Measurements from ENCODE around the gene CCL4L2. TPM values are rescaled to one million over a fixed set of nuclear protein-coding genes. Genes with fewer than 3 reads are reported as not detected.
A peak's percentile ranks its signal among the peaks of the same experiment; 100 is the strongest.
"Not testable (repeated sequence)": the region's sequence is repeated elsewhere in the genome, so short reads cannot be mapped to it uniquely, and the experiment has no call there.

Gene CCL4L2
- total and polyA plus RNA-seq, 8 donors, result 0.81 to 37.6 (median 4.1) TPM

DNA sequence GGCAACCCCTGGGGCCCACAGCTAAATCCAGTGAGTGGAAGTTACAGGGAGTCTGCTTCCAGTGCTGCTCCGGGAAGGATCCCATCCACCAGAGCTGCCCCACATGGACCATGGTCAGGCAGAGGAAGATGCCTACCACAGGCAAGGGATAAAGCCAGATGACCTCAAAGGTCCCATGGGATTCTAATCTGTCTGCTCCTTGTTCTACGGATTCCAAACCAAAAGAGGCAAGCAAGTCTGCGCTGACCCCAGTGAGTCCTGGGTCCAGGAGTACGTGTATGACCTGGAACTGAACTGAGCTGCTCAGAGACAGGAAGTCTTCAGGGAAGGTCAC lies 1.4 kb downstream of the CCL4L2 start:
- Histone ChIP-seq H3K4me3 (peak overlapping the region in 1 of 2 donors; percentile 27), H3K27me3 (peaks cover 0 to 17% of the 10 kb centered on the region in 2 donors), H3K4me1 (peaks cover 0 to 60% of the 10 kb centered on the region in 2 donors), H3K36me3 (no peaks in the 10 kb centered on the region), H3K27ac (peak overlapping the region in 1 of 2 donors; percentile 82), H3K9me3 (no peaks in the 10 kb centered on the region)
- intact Hi-C loops (cut with DNase I), result no loop called here
- DNase-seq, result no peak
- ATAC-seq, result no peak
- TF ChIP-seq, protein P1, sequence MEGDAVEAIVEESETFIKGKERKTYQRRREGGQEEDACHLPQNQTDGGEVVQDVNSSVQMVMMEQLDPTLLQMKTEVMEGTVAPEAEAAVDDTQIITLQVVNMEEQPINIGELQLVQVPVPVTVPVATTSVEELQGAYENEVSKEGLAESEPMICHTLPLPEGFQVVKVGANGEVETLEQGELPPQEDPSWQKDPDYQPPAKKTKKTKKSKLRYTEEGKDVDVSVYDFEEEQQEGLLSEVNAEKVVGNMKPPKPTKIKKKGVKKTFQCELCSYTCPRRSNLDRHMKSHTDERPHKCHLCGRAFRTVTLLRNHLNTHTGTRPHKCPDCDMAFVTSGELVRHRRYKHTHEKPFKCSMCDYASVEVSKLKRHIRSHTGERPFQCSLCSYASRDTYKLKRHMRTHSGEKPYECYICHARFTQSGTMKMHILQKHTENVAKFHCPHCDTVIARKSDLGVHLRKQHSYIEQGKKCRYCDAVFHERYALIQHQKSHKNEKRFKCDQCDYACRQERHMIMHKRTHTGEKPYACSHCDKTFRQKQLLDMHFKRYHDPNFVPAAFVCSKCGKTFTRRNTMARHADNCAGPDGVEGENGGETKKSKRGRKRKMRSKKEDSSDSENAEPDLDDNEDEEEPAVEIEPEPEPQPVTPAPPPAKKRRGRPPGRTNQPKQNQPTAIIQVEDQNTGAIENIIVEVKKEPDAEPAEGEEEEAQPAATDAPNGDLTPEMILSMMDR (IDR thresholded peaks at IDR 0.05), result no peak

- peak overlapping the region in 1 of 2 donors; percentile 27 for H3K4me3 ChIP-seq
- peak overlapping the region in 1 of 2 donors; percentile 82 for H3K27ac ChIP-seq
- ATAC-seq, result peak; percentile 18
These were observed 2.1 kb downstream of the CCL4L2 start for GRCh38 chr17:36212966-36213365.

GRCh38 chr17:36213695-36214094 lies 2.8 kb downstream of the CCL4L2 start:
- no peak overlapping the region for H3K27ac ChIP-seq
- ATAC-seq, result no peak
- H3K27me3 ChIP-seq, result peaks cover 0 to 17% of the 10 kb centered on the region in 2 donors
- H3K9me3 ChIP-seq, result peaks cover 0 to 5% of the 10 kb centered on the region in 2 donors
- H3K4me1 ChIP-seq, result peaks cover 0 to 60% of the 10 kb centered on the region in 2 donors
- no peak for DNase-seq
- H3K36me3 ChIP-seq, result no peaks in the 10 kb centered on the region
- TF ChIP-seq, protein P1 (IDR thresholded peaks at IDR 0.05), result no peak
- intact Hi-C loops (cut with DNase I), result no loop called here
- no peak overlapping the region for H3K4me3 ChIP-seq

More at GRCh38 chr17:36212966-36213365, 2.1 kb downstream of the CCL4L2 start:
- intact Hi-C loops (cut with DNase I), result no loop called here
- Histone ChIP-seq H3K9me3 (no peaks in the 10 kb centered on the region), H3K27me3 (peaks cover 0 to 17% of the 10 kb centered on the region in 2 donors), H3K36me3 (no peaks in the 10 kb centered on the region), H3K4me1 (peaks cover 0 to 60% of the 10 kb centered on the region in 2 donors)
- DNase-seq, result no peak
- TF ChIP-seq, protein P1 (IDR thresholded peaks at IDR 0.05), result no peak

DNA sequence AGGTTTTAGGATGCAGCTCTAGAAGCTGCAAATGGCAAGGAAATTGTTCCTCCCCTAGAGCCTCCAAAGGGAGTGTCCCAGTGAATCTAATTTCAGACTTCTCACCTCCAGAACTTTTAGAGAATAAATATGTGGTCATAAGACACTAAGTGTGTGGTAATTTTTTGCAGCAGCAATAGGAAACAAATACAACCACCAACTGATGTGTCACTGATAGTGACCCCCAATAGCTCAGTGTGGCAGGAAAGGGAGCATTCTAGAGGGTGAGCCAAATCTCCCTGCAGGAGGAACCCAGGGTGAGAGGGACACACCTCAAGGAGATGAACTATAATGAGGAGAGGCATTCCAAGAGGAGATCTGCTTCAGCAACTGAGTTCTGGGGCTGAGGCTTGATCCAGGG lies 4.1 kb downstream of the CCL4L2 start:
- peaks cover 0 to 7% of the 10 kb centered on the region in 2 donors for H3K9me3 ChIP-seq
- ATAC-seq (no peak), DNase-seq (no peak)
- peaks cover 0 to 55% of the 10 kb centered on the region in 2 donors for H3K4me1 ChIP-seq
- no peaks in the 10 kb centered on the region for H3K36me3 ChIP-seq
- H3K27ac ChIP-seq, result no peak overlapping the region
- peaks cover 0 to 17% of the 10 kb centered on the region in 2 donors for H3K27me3 ChIP-seq
- no peak overlapping the region for H3K4me3 ChIP-seq
- intact Hi-C loops (cut with DNase I), result no loop called here
- TF ChIP-seq, protein P1 (IDR thresholded peaks at IDR 0.05), result no peak

DNA sequence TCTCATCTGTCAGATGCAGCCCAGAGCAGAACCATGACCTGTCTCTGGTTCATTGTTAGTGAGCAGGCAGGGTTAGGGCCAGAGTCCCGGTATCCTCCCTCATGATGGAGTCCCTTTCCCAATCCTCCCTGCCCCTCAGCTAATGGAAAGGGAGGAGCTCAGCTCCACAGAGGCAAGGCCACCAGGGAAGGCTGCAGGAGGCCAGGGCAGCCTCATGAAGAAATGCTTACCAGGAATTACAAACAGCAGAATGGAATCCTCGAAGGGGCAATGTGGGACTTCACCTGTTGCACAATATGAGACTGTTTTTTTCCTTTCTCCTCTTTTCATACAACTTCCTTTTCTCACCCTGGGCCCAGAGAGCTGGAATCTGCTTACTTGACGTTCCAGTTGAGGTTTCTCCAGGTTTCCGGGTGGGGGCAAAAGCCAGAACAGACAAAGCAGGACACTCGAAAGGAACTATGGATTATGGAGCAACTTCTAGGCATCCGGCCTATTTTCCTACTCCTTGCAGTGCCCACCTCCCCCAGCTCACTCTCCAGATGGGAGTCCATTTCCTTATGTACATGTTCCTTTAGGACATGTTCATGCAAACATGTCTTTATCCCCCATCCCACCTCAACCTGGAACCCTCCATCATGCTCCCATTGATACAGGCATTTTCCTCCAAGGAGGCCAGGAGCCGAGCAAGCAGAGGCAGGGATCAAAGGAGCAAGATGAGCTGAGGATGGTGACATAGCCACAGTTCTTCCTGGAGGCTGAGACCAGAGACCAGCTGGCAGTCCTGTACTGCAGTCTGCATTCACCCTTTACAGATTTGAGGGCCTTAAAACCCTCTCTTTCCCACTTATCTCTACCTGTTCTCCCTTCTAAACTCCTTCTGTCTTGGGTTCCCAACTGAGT lies 4.8 kb downstream of the CCL4L2 start:
- H3K36me3 ChIP-seq; H3K27ac ChIP-seq; ATAC-seq; H3K4me3 ChIP-seq; DNase-seq; intact Hi-C loops (cut with DNase I); H3K9me3 ChIP-seq: not testable (repeated sequence)
- Histone ChIP-seq H3K27me3 (peaks cover 0 to 12% of the 10 kb centered on the region in 2 donors), H3K4me1 (peaks cover 0 to 47% of the 10 kb centered on the region in 2 donors)

GRCh38 chr17:36219556-36219955 lies 8.7 kb downstream of the CCL4L2 start:
- H3K27ac ChIP-seq; H3K36me3 ChIP-seq; H3K4me3 ChIP-seq; ATAC-seq; intact Hi-C loops (cut with DNase I); DNase-seq; H3K27me3 ChIP-seq; H3K9me3 ChIP-seq: not testable (repeated sequence)
- peaks cover 0 to 13% of the 10 kb centered on the region in 2 donors for H3K4me1 ChIP-seq

GRCh38 chr17:36220737-36221580 lies 10.1 kb downstream of the CCL4L2 start:
- H3K27me3 ChIP-seq; H3K36me3 ChIP-seq; H3K9me3 ChIP-seq; intact Hi-C loops (cut with DNase I); H3K4me3 ChIP-seq; H3K27ac ChIP-seq; ATAC-seq; H3K4me1 ChIP-seq; DNase-seq: not testable (repeated sequence)

GRCh38 chr17:36221581-36222100 lies 10.8 kb downstream of the CCL4L2 start:
- H3K27me3 ChIP-seq; H3K9me3 ChIP-seq; H3K36me3 ChIP-seq; H3K4me1 ChIP-seq; DNase-seq; H3K27ac ChIP-seq; ATAC-seq; H3K4me3 ChIP-seq; intact Hi-C loops (cut with DNase I): not testable (repeated sequence)

All from left lung (tissue), 10 donors.